Iris pigment epithelial cell (primary cell): ENCODE data around the gene ZNF486.
"Not testable (repeated sequence)": the region's sequence is repeated elsewhere in the genome, so short reads cannot be mapped to it uniquely, and the experiment has no call there.

Experiments
- DNase-seq: peaks from one replicate; pipeline ENCODE4 v3.0.0-alpha.2; 2011; ENCODE audit warnings: low read depth

ZNF486 gene

DNA sequence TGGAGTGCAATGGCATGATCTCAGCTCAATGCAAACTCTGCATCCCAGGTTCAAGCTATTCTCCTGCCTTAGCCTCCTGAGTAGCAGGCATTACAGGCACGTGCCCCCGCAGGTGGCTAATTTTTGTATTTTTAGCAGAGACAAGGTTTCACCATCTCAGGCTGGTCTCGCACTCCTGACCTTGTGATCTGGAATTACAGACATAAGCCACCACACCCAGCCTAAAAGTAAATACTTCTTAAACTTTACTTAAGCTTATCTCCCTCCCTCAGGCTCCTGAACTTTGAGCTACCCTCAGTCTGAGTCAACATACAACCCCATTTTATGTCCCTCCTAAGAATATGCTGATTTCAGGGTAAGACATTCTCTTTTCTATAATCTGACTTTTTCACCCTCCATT, 66.1 kb downstream of the ZNF486 start:
- no peak for DNase-seq

DNA sequence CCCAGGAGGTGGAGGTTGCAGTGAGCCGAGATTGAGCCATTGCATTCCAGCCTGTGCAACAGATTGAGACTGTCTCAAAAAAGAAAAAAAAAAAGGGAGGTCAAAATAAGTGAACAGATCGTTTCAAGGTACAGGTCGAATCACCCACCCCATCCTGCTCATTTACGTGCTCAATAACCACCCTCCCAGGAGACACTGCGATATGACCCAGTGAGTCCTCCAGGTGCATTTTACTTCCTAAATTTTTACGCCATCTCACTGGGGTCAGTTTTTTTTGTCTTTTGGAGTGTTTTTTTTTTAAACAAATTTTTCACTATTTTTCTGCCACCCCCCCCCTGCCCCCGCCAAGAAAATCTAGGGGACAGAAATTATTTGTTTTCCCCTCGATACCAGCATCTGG, 68.1 kb downstream of the ZNF486 start:
- DNase-seq, result no peak

DNA sequence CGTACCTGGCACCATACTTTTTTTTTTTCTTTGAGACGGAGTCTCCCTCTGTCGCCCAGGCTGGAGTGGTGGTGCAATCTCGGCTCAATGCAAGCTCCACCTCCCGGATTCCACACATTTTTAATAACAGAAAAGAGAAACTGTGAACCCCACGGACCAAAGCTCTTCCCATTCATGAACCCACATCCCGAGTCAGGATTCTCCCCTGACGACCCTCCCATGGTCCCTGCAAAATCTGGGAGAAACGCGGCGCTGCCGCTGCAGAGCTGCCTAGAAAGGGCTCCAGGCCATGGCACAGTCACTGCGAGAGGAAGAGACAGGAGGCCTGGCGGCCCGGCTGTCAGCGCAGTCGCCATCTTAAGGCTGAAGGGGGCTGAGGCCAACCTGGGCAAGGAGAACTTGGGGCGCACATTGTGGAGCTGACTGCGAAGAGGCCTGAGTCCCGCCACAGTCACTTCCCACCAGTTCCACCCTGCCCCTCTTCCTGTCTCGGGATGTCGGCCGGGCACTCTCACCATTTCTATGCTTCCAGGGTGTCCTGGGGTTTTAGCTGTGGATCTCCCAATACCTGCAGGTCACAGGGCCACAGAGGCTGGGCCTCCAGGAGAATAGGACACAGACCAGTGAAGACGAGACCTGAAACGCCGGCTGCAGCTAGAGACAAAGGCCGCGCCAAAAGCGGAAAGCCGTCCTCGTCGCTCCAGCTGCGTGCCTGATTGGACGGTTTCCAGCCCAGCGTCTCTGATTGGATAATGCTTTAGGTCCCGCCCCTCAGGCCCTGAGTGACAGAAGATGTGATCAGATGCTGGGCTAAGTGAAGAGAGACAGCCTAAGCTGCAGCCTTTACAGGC, 71.0 kb downstream of the ZNF486 start:
- DNase-seq, result peak; percentile 94

DNA sequence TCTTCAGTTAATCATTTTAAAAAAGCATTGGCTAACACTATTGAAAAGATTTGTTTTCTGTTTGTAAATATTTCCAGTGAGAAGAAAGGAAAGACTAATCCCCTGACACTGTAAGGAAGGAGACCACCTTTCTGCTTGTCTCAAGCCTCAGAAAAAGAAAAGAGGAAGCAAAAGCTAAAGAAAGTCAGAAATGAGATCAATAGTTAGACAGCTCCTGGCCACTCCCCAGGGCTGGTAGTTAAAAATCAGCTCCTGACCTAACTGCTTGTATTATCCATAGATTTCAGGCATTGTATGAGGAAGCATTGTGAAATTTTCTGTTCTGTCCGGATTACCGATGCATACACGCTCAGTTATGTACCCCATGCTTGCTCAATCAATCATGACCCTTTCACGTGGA, 76.6 kb downstream of the ZNF486 start:
- no peak for DNase-seq

DNA sequence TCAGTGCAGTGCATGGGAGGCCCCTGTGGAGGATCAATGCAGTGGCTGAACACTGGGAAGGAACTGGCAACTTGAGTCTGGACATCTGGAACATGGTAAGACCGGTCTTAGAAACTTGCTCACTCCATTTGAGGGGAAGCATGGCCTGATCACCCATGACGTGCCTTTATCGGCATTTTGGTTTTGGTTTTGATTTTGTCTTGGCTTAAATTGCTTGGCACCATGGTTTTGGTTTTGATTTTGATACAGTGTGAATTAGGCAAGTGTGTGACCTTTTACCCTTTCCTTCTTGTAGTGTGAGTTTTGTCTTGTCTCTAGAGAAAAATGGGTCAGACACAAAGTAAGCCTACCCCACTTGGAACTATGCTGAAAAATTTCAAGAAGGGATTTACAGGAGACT, 77.3 kb downstream of the ZNF486 start:
- no peak for DNase-seq

DNA sequence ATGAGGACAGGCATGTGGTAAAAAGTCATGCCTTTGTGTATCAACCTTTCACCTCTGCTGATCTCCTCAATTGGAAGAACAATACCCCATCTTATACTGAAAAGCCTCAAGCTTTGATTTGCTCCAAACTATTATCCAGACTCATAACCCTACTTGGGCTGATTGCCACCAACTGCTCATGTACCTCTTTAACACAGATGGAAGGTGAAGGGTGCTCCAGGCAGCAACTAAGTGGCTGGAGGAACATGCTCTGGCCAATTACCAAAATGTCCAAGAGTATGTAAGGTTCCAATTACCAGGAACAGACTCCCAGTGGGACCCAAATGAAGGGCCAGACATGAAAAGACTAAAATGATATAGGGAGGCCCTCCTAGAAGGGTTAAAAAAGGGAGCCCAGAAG, 78.3 kb downstream of the ZNF486 start:
- DNase-seq, result no peak

DNA sequence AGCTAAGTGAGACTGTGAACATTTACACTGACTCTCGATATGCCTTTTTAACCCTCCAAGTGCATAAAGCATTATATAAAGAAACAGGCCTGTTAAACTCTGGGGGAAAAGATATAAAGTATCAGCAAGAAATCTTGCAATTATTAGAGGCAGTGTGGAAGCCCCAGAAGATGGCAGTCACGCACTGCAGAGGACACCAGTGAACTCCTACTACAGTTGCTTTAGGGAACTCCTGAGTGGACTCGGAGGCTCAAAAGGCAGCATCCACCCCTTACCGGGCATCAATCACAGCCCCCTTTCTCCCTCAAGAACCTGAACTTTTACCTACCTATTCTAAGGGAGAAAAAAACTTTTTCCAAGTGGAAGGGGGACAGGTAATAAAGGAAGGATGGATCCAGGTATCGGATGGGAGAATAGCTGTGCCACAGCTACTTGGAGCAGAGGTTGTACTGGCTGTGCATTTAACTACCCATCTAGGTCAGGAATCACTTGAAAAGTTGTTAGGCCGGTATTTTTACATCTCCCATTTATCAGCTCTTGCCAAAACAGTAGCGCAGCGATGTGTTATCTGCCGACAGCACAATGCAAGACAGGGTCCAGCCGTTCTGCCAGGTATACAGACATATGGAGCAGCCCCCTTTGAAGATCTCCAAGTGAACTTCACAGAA, 80.1 kb downstream of the ZNF486 start:
- DNase-seq, result peak; percentile 36

DNA sequence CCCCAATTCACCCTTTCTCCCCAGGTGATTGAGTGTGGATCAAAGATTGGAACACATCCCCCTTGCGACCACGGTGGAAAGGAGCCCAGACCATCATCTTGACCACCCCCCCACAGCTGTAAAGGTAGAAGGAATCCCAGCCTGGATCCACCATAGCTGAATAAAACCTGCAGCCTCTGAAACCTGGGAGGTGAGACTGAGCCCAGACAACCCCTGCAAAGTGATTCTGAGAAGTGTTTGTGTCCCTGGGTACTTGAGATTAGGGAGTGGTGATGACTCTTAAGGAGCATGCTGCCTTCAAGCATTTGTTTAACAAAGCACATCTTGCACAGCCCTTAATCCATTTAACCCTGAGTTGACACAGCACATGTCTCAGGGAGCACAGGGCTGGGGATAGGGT, 81.2 kb downstream of the ZNF486 start:
- not testable (repeated sequence) for DNase-seq
